Activated CD8-positive, alpha-beta memory T cell treated with anti-CD3 and anti-CD28 coated beads, Interleukin-2, amount 50 U/mL, for 4 hours (primary cell): ENCODE results near the gene AP1AR.

Experiments used
- DNase-seq: peaks from one replicate; pipeline ENCODE4 v3.0.0-alpha.2; 2020

AP1AR gene

GRCh38 chr4:112312610-112313239, 81.1 kb downstream of the AP1AR start:
- no peak for DNase-seq

GRCh38 chr4:112315446-112315845, 83.9 kb downstream of the AP1AR start:
- no peak for DNase-seq

- no peak for DNase-seq
Measured at GRCh38 chr4:112316360-112316759, 84.8 kb downstream of the AP1AR start.

GRCh38 chr4:112318239-112319142, 86.9 kb downstream of the AP1AR start:
- DNase-seq, result no peak
